ENCODE results near the gene FOXD3.
A peak's percentile ranks its signal among the peaks of the same experiment; 100 is the strongest.

Gene FOXD3

DNA sequence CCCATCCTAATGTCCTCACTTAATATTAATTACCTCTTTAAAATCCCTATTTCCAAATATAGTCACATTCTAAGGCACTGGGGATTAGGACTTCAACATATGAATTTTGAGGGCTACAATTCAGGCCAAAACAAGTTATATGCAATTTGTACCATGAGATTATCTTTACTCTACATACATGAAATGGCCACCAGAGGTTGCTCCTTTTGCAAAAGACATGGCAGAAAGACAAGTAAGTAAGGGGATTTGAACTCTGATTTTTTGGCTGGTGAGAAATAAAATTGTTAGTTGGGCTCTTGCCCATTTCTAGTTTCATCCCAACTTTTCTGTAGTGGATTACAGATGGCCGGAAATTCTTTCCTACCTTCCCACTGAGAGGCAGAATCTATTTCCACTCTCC, 40.2 kb downstream of the FOXD3 start:
- DNase-seq, result no peak

DNA sequence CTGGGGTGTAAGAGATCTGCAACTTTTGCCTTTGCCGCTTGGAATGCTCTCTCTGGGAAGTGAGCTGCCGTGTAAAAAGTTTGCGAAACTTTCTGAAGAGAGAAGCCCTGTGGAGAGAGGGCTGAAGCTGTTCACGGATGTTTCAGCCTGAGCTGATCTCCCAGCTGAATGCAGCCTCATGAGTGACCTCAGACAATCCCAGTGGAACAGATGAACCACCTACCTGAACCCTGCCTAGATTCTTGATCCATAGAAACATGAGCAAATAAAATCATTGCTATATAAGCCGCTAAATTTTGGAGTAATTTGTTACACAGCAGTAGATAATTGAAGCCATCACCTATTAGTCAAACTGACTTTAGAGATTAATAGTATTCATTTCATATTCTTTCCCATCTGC, 40.6 kb downstream of the FOXD3 start:
- no peak for DNase-seq

DNA sequence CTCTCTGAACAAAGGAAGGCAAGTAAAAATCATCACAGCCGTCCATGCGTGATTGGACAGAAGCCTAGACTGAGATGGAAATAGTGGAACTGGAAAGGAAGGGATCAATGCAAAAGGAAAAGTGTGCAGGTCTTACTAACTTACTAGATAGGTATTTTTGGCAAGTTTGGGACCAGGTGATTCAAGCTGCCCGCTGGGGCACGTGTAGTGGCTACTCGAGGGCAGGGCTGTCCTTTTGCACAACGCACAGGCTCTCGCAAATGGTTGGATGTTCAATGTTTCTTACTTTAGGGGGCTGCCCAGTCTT, 44.5 kb downstream of the FOXD3 start:
- no peak for DNase-seq

DNA sequence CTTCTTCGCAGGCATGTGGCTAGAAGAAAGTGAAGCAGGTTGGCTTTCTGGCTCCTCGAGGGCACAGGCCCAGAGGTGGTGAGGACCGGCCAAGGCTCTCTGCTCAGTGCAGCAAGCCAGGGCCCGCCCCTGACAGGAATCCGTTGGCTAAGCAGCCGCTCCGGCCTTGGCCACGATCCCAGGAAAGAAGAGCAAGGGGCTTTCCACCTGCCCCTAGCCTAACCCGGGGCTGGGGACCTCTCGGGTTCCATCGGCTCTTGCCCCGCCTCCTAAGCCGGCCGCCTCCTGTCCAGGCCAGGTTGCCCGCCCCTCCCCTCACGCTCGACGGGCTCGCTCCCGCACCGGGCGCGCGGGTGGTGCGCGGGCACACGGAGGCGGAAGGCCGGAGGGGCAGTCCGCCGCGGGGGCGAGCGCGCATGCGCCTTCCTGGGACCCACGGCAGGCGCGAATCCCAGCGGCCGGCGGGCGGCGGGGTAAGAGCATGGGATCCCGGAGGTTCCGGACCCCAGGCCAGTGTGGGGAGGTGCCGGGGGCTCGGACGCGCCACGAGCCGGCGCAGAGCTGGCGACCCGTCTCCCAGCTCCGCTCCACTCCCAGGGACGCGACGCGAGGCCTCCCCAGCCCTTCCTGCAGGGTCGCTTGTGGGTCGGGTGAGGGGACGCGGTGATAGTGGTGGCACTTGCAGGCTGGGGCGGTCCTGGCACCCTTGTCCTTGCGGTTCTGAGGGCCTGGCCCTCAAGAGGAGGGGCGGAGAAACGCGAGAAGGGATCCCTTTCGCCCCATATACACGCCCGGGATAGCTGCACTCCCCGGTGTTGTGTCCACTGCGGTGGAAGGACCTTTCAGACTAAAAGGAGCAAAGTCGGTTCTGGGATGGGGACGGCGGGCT, 45.1 kb downstream of the FOXD3 start, which contains the start of gene ALG6:
TSS of gene ALG6 (plus strand) at position 413 of the 889 bp plus-strand sequence. CDS start 3,351 bp downstream, outside the sequence.
- peak; percentile 82 for DNase-seq

DNA sequence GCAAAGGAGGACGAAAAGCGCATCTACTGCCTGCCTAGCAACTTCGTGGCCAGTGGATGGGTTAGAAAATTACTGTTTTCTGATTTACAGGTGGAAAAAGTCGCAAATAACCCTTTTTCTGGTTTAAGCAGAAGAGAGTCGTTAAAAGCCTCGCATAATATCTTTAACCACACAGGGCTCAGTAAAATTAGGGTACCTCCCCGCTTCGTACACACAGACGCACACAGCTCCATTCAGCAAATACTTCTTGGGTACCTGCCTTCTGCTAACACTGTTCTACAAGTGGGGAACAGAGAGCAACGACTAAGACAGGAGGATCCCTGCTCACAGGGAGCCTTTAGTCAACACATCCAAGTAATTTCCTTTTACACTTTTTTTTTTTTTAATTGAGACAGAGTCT, 45.8 kb downstream of the FOXD3 start:
- no peak for DNase-seq

All from activated CD4-positive, alpha-beta T cell treated with anti-CD3 and anti-CD28 coated beads, Interleukin-2, amount 50 U/mL, for 1 hour (primary cell).